AG09309 (cell line): ENCODE data around the gene HINT3.
"Not testable (repeated sequence)": the region's sequence is repeated elsewhere in the genome, so short reads cannot be mapped to it uniquely, and the experiment has no call there.

Experiments used
- DNase-seq: peaks from one replicate; pipeline ENCODE4 v3.0.0-alpha.2; 2010; ENCODE audit warnings: low read depth
- H3K4me3 ChIP-seq: 2 replicates; pipeline ENCODE4 v1.5.1; 2011; ENCODE audit warnings: mild to moderate bottlenecking, low read depth, low read length, moderate library complexity; ENCODE audit not compliant: control insufficient read depth
- CTCF ChIP-seq: IDR thresholded peaks from 2 replicates; pipeline ENCODE4 v1.5.1; 2011; ENCODE audit warnings: mild to moderate bottlenecking, low read depth, low read length, inconsistent platforms; ENCODE audit not compliant: insufficient read depth, control insufficient read depth; ENCODE audit errors: missing control alignments

Gene HINT3

DNA sequence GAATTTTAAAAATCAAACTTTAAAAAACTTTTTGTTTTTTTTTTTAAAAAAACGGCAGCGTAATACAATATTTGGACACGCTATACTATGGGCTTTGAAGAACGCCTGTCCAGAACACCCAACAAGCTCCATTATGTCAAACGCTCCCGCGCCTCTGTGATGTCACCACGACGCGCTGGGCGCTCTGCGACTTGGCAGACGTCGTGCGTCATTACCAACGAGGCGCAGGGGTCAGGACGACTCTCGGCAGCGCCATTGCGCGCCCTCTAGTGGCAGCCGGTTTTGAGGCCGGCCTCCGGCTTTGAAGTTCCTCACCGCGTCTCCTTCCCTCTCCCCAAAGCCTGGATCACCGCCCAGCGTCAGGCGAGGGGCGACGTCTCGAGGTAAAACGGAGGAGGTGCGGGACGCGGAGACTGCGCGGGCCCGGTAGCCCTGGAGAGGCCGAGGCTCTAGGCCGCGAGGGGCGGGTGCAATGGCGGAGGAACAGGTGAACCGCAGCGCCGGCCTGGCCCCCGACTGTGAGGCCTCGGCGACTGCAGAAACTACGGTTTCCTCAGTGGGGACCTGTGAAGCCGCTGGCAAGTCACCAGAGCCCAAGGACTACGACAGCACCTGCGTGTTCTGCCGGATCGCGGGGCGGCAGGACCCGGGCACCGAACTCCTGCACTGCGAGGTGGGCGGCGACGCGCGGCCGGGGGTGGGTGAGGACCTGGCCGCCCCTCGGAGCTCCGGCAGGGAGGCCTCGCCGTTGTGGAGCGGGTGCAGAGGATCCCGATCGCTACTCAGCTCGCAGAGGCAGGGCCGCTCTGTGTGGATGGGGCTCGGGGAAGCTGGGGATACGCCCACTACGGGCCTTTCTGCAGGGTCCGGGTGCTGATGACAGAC, at the start of gene HINT3:
TSS of gene HINT3 (plus strand) at position 265 of the 885 bp plus-strand sequence. CDS start at position 473, 208 bp downstream.
- peak within 1 kb of the TSS; percentile 78 for H3K4me3 ChIP-seq
- peak; percentile 74 for DNase-seq
- TF ChIP-seq CTCF: peak; percentile 94

DNA sequence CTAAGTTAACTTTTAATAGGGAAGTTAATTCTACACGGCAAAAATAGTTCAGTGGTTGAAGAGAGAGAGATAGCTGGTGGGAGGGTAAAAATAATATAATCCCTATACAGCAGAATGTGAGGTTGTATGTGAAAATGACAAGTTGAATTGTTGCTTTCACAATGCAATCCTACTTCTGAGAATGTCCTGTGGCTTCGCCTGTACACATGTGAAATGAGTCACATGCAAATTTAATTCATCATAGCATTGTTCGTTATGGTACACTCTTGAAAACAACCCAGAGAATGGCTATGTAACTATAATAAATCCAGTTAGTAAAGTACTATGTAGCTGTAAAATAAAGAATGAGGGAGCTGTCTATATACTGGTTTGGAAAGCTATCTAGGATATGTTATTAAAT, 46.0 kb upstream of the HINT3 start:
- no peak for TF ChIP-seq CTCF
- no peak for DNase-seq

DNA sequence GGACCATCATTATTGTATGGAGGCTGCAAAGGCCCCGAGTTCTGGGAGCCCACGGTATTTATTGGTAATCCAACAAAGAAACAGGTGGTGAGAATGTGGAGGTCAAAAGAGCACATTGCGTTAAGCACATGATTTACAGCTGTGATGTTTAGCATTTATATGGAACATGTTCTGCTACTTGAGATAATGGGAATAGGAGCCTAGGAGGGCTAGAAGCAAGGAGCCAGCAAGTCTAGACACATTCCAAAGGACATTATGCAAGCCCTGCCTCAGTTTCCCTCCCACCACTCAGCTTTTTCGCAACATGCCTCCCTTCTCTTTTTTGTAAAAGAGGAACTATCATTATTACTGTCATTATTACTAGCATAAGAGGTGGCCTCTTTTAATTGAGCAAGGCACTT, 45.5 kb upstream of the HINT3 start:
- not testable (repeated sequence) for DNase-seq, H3K4me3 ChIP-seq

More for the DNA sequence above, 46.0 kb upstream of the HINT3 start:
- no peak overlapping the region for H3K4me3 ChIP-seq

DNA sequence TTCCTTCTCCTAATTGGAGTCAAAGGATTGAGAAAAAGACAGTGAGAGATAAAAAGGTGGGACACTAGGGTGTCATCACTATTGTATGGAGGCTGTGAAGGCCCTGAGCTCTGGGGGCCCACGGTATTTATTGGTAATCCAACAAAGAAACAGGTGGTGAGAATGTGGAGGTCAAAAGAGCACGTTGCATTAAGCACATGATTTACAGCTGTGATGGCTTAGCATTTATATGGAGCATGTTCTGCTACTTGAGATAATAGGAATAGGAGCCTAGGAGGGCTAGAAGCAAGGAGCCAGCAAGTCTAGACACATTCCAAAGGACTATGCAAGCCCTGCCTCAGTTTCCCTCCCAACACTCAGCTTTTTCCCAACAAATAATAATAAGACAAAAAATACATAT, 44.1 kb upstream of the HINT3 start:
- not testable (repeated sequence) for H3K4me3 ChIP-seq, DNase-seq

GRCh38 chr6:125913145-125913544, 43.4 kb upstream of the HINT3 start:
- TF ChIP-seq CTCF: no peak
- no peak for DNase-seq
- H3K4me3 ChIP-seq: no peak overlapping the region

GRCh38 chr6:125913864-125914351, 42.7 kb upstream of the HINT3 start:
- TF ChIP-seq CTCF: no peak
- H3K4me3 ChIP-seq: no peak overlapping the region

GRCh38 chr6:125918230-125918629, 38.3 kb upstream of the HINT3 start:
- no peak overlapping the region for H3K4me3 ChIP-seq
- no peak for DNase-seq
- no peak for TF ChIP-seq CTCF

More at GRCh38 chr6:125913864-125914351, 42.7 kb upstream of the HINT3 start:
- peak; percentile 98 for DNase-seq
